Neural crest cell (in vitro differentiated cells): ENCODE data around the gene SHISA8. TPM values are rescaled to one million over a fixed set of nuclear protein-coding genes. Genes with fewer than 3 reads are reported as not detected.

ENCODE experiments used
- DNase-seq: peaks from one replicate; pipeline ENCODE4 v3.0.0; 2021; ENCODE audit warnings: low read depth, mixed read lengths, low spot score
- H3K27ac Mint-ChIP-seq: one replicate; pipeline ENCODE4 v1.8.0; 2021; ENCODE audit warnings: mild to moderate bottlenecking, mixed read lengths; ENCODE audit not compliant: unreplicated experiment
- H3K27me3 Mint-ChIP-seq: 2 replicates; pipeline ENCODE4 v1.8.0; 2021; ENCODE audit warnings: low read depth, mild to moderate bottlenecking, mixed read lengths
- H3K36me3 Mint-ChIP-seq: 2 replicates; pipeline ENCODE4 v1.8.0; 2021; ENCODE audit warnings: low read depth, mild to moderate bottlenecking, mixed read lengths
- H3K4me1 Mint-ChIP-seq: 2 replicates; pipeline ENCODE4 v1.8.0; 2021; ENCODE audit warnings: mixed read lengths
- H3K4me3 Mint-ChIP-seq: one replicate; pipeline ENCODE4 v1.8.0; 2021; ENCODE audit warnings: mild to moderate bottlenecking, mixed read lengths
- H3K9me3 Mint-ChIP-seq: 2 replicates; pipeline ENCODE4 v1.8.0; 2021; ENCODE audit warnings: mixed read lengths
- total RNA-seq: library from RNA; stranded (reverse); gene quantifications from 2 replicates; pipeline ENCODE4 v1.2.1, GENCODE V29; 2021
- TF ChIP-seq, protein P1 (sequence below): fragments of 200-600 bp; sonication (generic); conservative IDR thresholded peaks from 2 replicates; pipeline ENCODE4 v1.5.0; 2021; ENCODE audit warnings: antibody characterized with exemption, mild to moderate bottlenecking

The SHISA8 gene
- total RNA-seq, 1 donor from 2014 or later: 0.19 TPM

DNA sequence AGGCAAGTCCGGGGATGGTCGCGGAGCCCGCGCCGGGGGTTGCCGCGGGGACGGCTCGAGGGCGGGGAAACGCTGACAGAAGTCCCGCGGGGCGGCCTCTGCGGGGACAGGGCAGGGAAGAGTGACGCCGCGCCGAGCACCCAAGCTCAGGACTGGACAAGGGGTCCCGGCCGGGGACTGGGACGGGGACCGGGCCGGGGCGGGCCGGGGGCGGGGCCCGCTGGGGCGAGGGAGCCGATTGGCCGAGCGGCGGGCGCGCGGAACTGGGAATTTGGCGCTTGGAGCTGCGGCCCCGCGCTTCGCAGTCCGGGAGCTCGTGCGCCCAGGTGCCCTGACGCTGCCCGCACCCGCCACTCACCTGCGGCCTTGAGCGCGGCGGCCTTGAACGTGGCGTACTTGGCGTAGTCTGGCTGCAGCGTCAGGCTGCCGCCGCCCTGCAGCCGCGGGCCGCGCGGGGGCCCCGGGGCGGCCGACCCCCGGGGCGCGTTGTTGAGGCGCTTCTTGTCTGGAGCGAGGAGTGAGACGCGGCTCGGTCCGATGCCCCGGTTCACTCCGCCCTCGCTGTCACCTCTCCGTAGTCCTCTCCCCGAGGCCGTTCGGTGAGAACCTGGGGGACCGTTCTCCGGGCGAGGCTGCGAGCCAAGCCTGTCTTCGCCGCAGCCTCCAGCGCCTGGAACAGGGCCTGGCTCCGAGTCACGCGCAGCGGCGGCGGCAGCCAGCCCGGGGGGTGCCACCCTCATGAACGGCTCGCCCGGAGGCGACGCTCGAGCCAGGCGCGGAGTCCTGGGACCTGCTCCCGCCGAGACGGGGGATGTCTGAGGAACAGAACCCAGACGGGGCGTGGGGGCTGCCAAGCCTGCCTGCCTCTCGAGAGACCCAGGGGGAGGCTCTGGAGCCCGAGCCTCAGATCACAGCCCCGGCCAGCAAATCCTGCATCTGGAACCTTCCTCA, 4.5 kb downstream of the SHISA8 start:
- no peak overlapping the region for H3K27ac Mint-ChIP-seq
- H3K27me3 Mint-ChIP-seq: peaks cover 69% of the 10 kb centered on the region
- no peak overlapping the region for H3K4me3 Mint-ChIP-seq
- H3K9me3 Mint-ChIP-seq: no peaks in the 10 kb centered on the region
- DNase-seq: no peak
- H3K36me3 Mint-ChIP-seq: peaks cover 7% of the 10 kb centered on the region
- TF ChIP-seq, protein P1, sequence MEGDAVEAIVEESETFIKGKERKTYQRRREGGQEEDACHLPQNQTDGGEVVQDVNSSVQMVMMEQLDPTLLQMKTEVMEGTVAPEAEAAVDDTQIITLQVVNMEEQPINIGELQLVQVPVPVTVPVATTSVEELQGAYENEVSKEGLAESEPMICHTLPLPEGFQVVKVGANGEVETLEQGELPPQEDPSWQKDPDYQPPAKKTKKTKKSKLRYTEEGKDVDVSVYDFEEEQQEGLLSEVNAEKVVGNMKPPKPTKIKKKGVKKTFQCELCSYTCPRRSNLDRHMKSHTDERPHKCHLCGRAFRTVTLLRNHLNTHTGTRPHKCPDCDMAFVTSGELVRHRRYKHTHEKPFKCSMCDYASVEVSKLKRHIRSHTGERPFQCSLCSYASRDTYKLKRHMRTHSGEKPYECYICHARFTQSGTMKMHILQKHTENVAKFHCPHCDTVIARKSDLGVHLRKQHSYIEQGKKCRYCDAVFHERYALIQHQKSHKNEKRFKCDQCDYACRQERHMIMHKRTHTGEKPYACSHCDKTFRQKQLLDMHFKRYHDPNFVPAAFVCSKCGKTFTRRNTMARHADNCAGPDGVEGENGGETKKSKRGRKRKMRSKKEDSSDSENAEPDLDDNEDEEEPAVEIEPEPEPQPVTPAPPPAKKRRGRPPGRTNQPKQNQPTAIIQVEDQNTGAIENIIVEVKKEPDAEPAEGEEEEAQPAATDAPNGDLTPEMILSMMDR: no peak
- peaks cover 4% of the 10 kb centered on the region for H3K4me1 Mint-ChIP-seq

DNA sequence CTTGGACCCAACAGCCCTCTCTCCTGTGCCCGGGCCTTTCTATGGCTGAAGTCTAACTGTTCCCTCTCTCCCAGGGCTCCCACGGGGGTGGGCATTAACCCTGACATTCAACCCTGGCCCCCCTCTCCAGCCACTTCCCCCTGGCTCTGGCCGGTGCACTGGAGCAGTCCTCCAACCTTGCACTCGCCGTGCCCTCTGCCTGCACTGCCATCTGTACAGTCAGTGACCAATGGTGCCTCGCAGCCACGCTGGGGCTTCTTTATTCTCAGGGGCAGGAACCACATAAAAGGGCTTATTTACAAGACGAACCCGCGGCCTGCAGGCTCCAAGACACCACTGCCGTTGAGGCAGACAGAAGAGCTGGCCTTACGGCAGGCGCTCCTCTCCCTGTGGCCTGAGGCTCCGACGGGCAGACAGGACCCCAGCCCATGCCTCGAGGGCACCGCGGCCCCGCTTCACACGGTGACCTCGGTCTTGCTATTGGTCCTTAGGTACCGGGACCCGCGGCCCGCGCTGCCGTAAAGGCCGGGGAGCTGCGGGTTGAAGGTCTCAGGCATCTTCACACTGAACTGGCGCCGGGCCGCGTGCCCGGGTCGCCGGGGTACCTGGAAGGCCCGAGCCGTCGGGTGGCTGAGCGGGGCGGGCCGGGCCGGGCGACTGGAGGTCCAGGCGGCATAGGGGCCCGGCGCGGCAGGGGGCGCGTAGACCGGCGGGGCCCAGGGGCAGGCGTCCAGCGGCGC, 5.4 kb downstream of the SHISA8 start:
- TF ChIP-seq, protein P1: no peak
- H3K4me3 Mint-ChIP-seq: peak overlapping the region; percentile 80
- no peak overlapping the region for H3K27ac Mint-ChIP-seq
- no peak for DNase-seq
- H3K27me3 Mint-ChIP-seq: peaks cover 65% of the 10 kb centered on the region
- peaks cover 4% of the 10 kb centered on the region for H3K4me1 Mint-ChIP-seq
- peaks cover 7% of the 10 kb centered on the region for H3K36me3 Mint-ChIP-seq
- no peaks in the 10 kb centered on the region for H3K9me3 Mint-ChIP-seq

DNA sequence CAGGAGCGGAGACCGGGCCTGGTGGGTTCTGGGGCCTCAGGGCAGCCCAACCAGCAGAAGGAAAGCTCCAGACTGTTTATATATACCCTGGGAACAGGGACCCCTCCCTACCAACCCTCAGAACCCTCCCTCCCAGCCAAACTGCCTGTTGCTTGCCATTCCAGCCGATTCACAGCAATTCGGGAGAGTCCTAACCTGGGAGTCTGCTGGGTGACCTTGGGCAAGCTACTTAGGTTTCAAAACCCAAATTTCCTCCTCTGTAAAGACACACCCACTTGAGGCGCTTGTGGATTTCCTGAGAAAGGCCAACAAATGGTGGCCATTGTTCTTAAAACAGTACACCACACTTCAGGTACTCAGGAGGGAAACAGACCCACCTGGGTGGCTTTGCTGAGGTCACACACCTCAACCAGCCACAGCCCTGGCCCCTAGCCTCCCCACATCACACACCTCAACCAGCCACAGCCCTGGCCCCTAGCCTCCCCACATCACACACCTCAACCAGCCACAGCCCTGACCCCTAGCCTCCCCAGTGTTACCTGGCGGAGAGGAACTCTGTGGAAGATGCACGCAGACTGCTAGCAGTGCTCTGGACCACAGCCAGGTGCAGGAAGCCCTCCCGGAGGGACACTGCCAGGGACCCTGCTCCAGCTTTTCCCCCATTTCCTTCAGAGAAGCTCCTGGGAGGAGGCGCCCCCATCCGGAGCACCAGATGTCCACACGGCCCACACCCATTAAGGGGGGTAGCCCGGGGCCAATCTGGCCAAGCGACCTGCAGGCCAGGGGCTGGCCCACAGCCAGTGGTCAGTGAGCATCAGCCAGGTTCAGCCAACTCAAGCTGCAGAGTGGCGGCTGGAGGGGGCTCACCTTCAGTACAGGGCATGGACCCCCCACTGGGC, 6.2 kb downstream of the SHISA8 start:
- Mint-ChIP-seq H3K27me3 (peaks cover 65% of the 10 kb centered on the region), H3K4me1 (peaks cover 4% of the 10 kb centered on the region), H3K9me3 (no peaks in the 10 kb centered on the region), H3K4me3 (peak overlapping the region; percentile 80), H3K36me3 (peaks cover 10% of the 10 kb centered on the region), H3K27ac (no peak overlapping the region)
- TF ChIP-seq, protein P1: no peak
- no peak for DNase-seq

DNA sequence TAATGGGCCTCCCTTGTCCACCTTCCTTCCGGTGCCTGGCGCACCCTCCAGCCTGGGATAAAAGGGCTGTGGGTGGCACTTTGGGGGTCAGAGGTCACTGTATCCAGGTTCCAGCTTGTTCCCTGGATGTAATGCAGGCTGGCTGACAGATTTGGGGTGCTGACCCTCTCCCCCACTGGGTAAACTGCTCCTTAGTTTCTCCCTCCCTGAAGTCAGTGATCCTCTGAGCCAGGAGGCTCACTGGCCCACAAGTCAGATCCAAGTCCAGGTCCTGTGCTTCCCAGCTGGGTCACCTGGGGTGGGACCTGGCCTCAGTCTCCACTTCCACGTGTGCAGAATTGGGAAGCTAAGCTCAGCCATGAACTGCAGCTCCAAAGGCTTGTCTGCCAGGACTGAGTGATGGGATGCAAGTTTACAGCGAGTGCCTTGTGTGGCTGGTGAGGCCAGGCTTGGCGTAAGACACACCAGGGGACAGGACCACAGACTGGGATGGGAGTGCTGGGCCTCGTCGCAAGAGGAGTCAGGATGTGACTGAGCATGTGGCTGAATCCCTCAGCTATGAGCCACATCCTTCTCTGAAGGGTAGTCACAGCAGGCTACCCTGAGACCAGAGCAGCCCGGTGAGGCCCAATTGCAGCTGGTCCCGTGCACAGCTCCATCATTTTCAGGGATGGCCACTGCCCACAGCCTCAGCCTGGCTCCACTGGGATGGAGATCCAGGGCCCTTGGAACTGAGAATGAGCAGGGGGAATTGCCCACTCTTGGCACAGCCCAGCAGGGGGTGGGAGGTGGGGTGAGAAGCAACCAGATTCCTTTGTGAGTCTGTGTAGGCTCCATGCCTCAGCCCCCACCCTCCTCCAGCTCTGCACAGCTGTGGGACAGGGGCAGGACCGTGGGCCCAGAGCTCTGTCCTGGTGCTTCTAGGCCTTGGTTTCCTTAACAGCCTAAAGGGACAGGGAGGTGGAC, 7.2 kb downstream of the SHISA8 start:
- H3K27ac Mint-ChIP-seq: no peak overlapping the region
- peaks cover 10% of the 10 kb centered on the region for H3K36me3 Mint-ChIP-seq
- H3K4me3 Mint-ChIP-seq: peak overlapping the region; percentile 62

More for the DNA sequence above, 7.2 kb downstream of the SHISA8 start:
- H3K27me3 Mint-ChIP-seq: peaks cover 56% of the 10 kb centered on the region
- no peaks in the 10 kb centered on the region for H3K9me3 Mint-ChIP-seq
- TF ChIP-seq, protein P1: no peak
- no peak for DNase-seq
- H3K4me1 Mint-ChIP-seq: peaks cover 4% of the 10 kb centered on the region
